Testis (tissue), 3 donors: Measurements from ENCODE around the gene FSTL4. TPM values are rescaled to one million over a fixed set of nuclear protein-coding genes. Genes with fewer than 3 reads are reported as not detected.

ENCODE experiments used
- DNase-seq: peaks from one replicate; pipeline ENCODE4 v3.0.0-alpha.2; 2019
- H3K27ac ChIP-seq, 2 donors: fragments of 200-600 bp; sonication (generic); one replicate each; pipeline ENCODE4 v1.5.1; 2019
- H3K27me3 ChIP-seq: fragments of 200-600 bp; sonication (generic); one replicate; pipeline ENCODE4 v1.5.1; 2019
- H3K36me3 ChIP-seq: fragments of 200-600 bp; sonication (generic); one replicate; pipeline ENCODE4 v1.5.1; 2017; ENCODE audit warnings: low read depth; ENCODE audit errors: missing control alignments
- H3K4me1 ChIP-seq: fragments of 200-600 bp; sonication (generic); one replicate; pipeline ENCODE4 v1.5.1; 2019
- H3K4me3 ChIP-seq, 2 donors: fragments of 200-600 bp; sonication (generic); one replicate each; pipeline ENCODE4 v1.5.1; 2017 to 2019
- H3K9me3 ChIP-seq: fragments of 200-600 bp; sonication (generic); one replicate; pipeline ENCODE4 v1.5.1; 2017
- POLR2A ChIP-seq: fragments of 450-650 bp; IDR thresholded peaks from one replicate; pipeline ENCODE4 v1.6.1; 2017; ENCODE audit warnings: antibody characterized with exemption, mild to moderate bottlenecking, moderate library complexity
- WGBS, 2 donors: methylation state at CpG; one replicate each; pipeline ENCODE4 v1.1.5; 2018; 5-methylcytosine and 5-hydroxymethylcytosine counted together
- intact Hi-C: fragments of 100-400 bp; cut with DNase I; formaldehyde crosslinking; loops from one replicate; pipeline ENCODE4 v1.15.1; 2023; ENCODE audit warnings: low total_unique reads
- polyA plus RNA-seq: library from polyadenylated mRNA; stranded (reverse); fragments of 350-450 nt; fragmentation: Illumina TruSeq; extraction: RNeasy Lipid Tissue Mini Kit (QIAGEN cat#74804); gene quantifications from one replicate; pipeline ENCODE4 v1.2.3, GENCODE V29; 2014; ENCODE audit warnings: low read depth, low replicate concordance; ENCODE audit not compliant: insufficient read depth
- total RNA-seq, 2 donors: library from RNA; depleted of rRNA; stranded (reverse); fragments of >200 nt; gene quantifications; one replicate each; pipeline ENCODE4 v1.2.3, GENCODE V29; 2016
- TF ChIP-seq, protein P1 (sequence below), 3 experiments: fragments of 450-650 bp in 2 of 3; fragments of 200-600 bp in 1 of 3; sonication (generic) in 1 of 3; IDR thresholded peaks; one replicate each; pipeline ENCODE4 v1.5.1; 2016 to 2019; ENCODE audit warnings: antibody characterized with exemption in 3 of 3, mild to moderate bottlenecking in 2 of 3, moderate library complexity in 1 of 3

Gene FSTL4
- total and polyA plus RNA-seq, 3 donors from 2014 or later: 7.1 to 8.6 (median 7.4) TPM

- H3K9me3 ChIP-seq: no peaks in the 10 kb centered on the region
- no peak for DNase-seq
- H3K4me1 ChIP-seq: no peaks in the 10 kb centered on the region
- H3K4me3 ChIP-seq: no peak overlapping the region
- no peak overlapping the region for H3K27ac ChIP-seq
- no peaks in the 10 kb centered on the region for H3K27me3 ChIP-seq
- WGBS, 2 donors: 90 to 94% methylated on average over 6 of the region's 6 CpGs
- TF ChIP-seq, protein P1, sequence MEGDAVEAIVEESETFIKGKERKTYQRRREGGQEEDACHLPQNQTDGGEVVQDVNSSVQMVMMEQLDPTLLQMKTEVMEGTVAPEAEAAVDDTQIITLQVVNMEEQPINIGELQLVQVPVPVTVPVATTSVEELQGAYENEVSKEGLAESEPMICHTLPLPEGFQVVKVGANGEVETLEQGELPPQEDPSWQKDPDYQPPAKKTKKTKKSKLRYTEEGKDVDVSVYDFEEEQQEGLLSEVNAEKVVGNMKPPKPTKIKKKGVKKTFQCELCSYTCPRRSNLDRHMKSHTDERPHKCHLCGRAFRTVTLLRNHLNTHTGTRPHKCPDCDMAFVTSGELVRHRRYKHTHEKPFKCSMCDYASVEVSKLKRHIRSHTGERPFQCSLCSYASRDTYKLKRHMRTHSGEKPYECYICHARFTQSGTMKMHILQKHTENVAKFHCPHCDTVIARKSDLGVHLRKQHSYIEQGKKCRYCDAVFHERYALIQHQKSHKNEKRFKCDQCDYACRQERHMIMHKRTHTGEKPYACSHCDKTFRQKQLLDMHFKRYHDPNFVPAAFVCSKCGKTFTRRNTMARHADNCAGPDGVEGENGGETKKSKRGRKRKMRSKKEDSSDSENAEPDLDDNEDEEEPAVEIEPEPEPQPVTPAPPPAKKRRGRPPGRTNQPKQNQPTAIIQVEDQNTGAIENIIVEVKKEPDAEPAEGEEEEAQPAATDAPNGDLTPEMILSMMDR (IDR thresholded peaks at IDR 0.05): no peak
- TF ChIP-seq POLR2A: no peak
- H3K36me3 ChIP-seq: no peaks in the 10 kb centered on the region
- intact Hi-C loops: no loop called here
Observed at GRCh38 chr5:133234911-133235310, 377.4 kb downstream of the FSTL4 start.

DNA sequence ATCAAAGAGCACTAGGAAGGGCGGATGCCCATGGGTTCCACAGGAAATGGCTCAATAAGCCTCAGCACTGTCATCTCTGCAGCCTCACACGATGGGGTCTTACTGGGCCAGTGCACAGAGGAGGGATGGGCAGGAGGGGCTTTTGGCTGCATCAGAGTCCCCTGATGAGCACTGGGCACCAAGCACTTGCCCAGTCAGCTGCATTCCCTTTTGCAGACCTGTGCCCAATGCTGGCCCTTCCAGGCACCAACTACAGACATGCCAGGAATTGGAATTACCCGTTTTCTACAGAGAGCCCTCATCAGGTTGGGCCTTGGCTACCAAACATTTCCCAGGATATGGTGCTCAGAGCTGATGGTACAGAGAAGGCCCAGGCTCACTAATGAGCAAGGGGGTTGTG lies 378.1 kb downstream of the FSTL4 start:
- Histone ChIP-seq H3K27ac (no peak overlapping the region), H3K4me1 (no peaks in the 10 kb centered on the region), H3K27me3 (no peaks in the 10 kb centered on the region), H3K9me3 (no peaks in the 10 kb centered on the region), H3K36me3 (no peaks in the 10 kb centered on the region), H3K4me3 (no peak overlapping the region)
- 87 to 92% methylated on average over 2 to 3 of the region's 3 CpGs for WGBS, 2 donors
- no peak for TF ChIP-seq POLR2A
- TF ChIP-seq, protein P1 (IDR thresholded peaks at IDR 0.05): no peak
- intact Hi-C loops: no loop called here
- DNase-seq: no peak

GRCh38 chr5:133233616-133234015 lies 378.7 kb downstream of the FSTL4 start:
- Histone ChIP-seq H3K4me3 (no peak overlapping the region), H3K9me3 (no peaks in the 10 kb centered on the region), H3K36me3 (no peaks in the 10 kb centered on the region), H3K27me3 (no peaks in the 10 kb centered on the region), H3K27ac (no peak overlapping the region), H3K4me1 (no peaks in the 10 kb centered on the region)
- DNase-seq: no peak
- TF ChIP-seq, protein P1 (IDR thresholded peaks at IDR 0.05): no peak
- TF ChIP-seq POLR2A: no peak
- intact Hi-C loops: no loop called here
- 94% methylated on average over 9 of the region's 9 CpGs for WGBS, 2 donors

DNA sequence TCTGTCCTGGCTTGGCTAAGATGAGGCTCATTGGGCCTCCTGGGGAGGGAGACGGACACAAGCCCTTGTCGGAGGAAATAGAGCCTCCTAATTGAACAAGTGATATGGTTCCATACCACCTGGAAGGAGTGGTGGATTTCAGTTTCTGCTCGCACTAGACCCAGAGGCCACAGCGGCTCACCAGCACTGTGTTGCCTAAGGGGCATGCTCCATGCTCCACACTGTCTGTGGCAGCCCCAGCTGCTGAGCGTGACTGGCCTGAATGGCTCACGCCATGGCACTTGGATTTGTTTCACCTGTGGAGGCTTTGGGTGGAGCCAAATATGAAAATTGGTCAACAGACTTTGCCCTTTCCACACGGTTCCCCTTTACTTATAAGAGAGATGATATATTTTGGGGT lies 379.4 kb downstream of the FSTL4 start:
- no peaks in the 10 kb centered on the region for H3K9me3 ChIP-seq
- H3K27me3 ChIP-seq: no peaks in the 10 kb centered on the region
- no peaks in the 10 kb centered on the region for H3K36me3 ChIP-seq
- H3K27ac ChIP-seq: no peak overlapping the region
- no peaks in the 10 kb centered on the region for H3K4me1 ChIP-seq
- no peak for DNase-seq
- intact Hi-C loops: no loop called here
- no peak for TF ChIP-seq POLR2A
- WGBS, 2 donors: 87 to 92% methylated on average over 4 to 7 of the region's 7 CpGs
- H3K4me3 ChIP-seq: no peak overlapping the region

DNA sequence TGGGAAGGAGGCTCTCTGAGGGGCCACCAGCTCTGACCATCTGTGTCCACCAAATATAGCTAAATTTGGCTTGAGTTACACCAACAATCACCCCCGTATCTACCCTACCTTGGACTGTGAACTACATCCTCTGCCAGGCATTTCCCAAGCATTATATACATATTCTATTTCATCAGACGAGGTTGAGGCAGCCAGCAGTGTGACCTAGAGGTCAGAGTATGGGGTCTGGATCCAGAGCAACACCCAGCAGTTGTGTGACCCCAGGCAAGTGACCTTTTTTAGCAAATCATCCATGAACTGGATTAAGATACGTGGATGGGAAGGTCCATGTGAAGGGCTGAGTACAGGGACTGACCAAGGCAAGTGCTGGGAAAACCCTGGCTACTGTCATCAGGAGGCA lies 379.9 kb downstream of the FSTL4 start:
- Histone ChIP-seq H3K4me1 (no peaks in the 10 kb centered on the region), H3K9me3 (no peaks in the 10 kb centered on the region), H3K4me3 (no peak overlapping the region), H3K27me3 (no peaks in the 10 kb centered on the region), H3K36me3 (no peaks in the 10 kb centered on the region), H3K27ac (no peak overlapping the region)
- TF ChIP-seq, protein P1 (IDR thresholded peaks at IDR 0.05): no peak
- TF ChIP-seq POLR2A: no peak
- DNase-seq: no peak
- intact Hi-C loops: no loop called here
- whole genome bisulfite sequencing, 2 donors: 90 to 95% methylated on average over 3 of the region's 3 CpGs
